HepG2 (cell line): ENCODE measurements around the gene UBL3. TPM values are rescaled to one million over a fixed set of nuclear protein-coding genes. Genes with fewer than 3 reads are reported as not detected.
A peak's percentile ranks its signal among the peaks of the same experiment; 100 is the strongest.

Source experiments
- ATAC-seq: fragments of 200-7000 bp; cut with Tn5 transposase; 3 replicates; pipeline ENCODE4 v1.9.1; 2020; ENCODE audit warnings: mild to moderate bottlenecking, moderate library complexity
- BruUV-seq: library from RNA; stranded (reverse); fragments of 400-500 nt; replicated peaks from 2 replicates; lab custom pipeline; 2021; lab: Mats Ljungman, UMichigan
- CTCF ChIA-PET: fragments of 300-600 bp; formaldehyde crosslinking; extraction: SDS; loops from one replicate; lab custom pipeline; 2021; ENCODE audit warnings: low total read pairs, inconsistent platforms, low intra/inter-chr PET ratio; lab: Yijun Ruan, JAX
- POLR2A ChIA-PET: fragments of 350-600 bp; sonication (Branson Sonifier 250); formaldehyde crosslinking; loops from one replicate; lab custom pipeline; 2020; ENCODE audit warnings: antibody characterized with exemption, inconsistent platforms; lab: Yijun Ruan, JAX
- DNase-seq: peaks from one replicate; pipeline ENCODE4 v3.0.0-alpha.2; 2015; ENCODE audit warnings: low spot score
- FAIRE-seq: peaks from 3 replicates; lab custom pipeline; 2011; peaks lifted over from hg19 to GRCh38; lab: Jason Lieb, UNC
- H2AFZ ChIP-seq: one replicate; pipeline ENCODE4 v1.6.1; 2011; ENCODE audit warnings: low read length, inconsistent platforms
- H3K27ac ChIP-seq: fragments of 300-600 bp; 3 replicates; pipeline ENCODE4 v1.8.0; 2011; ENCODE audit warnings: mixed run types, mild to moderate bottlenecking, mixed read lengths, low read length, inconsistent platforms; ENCODE audit not compliant: insufficient read depth; ENCODE audit errors: extremely low read length
- H3K27me3 ChIP-seq, 2 experiments: fragments of 200-600 bp in 1 of 2; 2 replicates in 1 of 2; 3 replicates in 1 of 2; pipeline versions ENCODE4 v1.6.0 to v1.8.0; 2011; ENCODE audit warnings: low read length in 2 of 2, mild to moderate bottlenecking in 2 of 2, moderate library complexity in 2 of 2, inconsistent platforms in 1 of 2; ENCODE audit not compliant: insufficient read depth in 2 of 2, control insufficient read depth in 1 of 2
- H3K36me3 ChIP-seq, 2 experiments: fragments of 200-600 bp in 1 of 2; replicated peaks in 1 of 2; 2 replicates in 1 of 2; 3 replicates in 1 of 2; pipeline versions ENCODE4 v1.5.1 to v1.8.0; 2011; ENCODE audit warnings: low read length in 2 of 2, inconsistent platforms in 1 of 2; ENCODE audit not compliant: insufficient read depth in 2 of 2, control insufficient read depth in 1 of 2
- H3K4me1 ChIP-seq: 2 replicates; pipeline ENCODE4 v1.5.1; 2012; ENCODE audit warnings: low read length, inconsistent platforms; ENCODE audit not compliant: insufficient read depth
- H3K4me2 ChIP-seq: 2 replicates; pipeline ENCODE4 v1.6.0; 2011; ENCODE audit warnings: low read depth, low read length, inconsistent platforms
- H3K4me3 ChIP-seq, 3 experiments: fragments of 200-600 bp in 1 of 3; sonication (generic), shearing (Covaris generic) in 1 of 3; replicated peaks in 1 of 3; 2 replicates each; pipeline ENCODE4 v1.5.1; 2011 to 2016; ENCODE audit warnings: low read length in 3 of 3, inconsistent platforms in 2 of 3, low read depth in 2 of 3, mild to moderate bottlenecking in 2 of 3, control low read depth in 1 of 3, mixed read lengths in 1 of 3; ENCODE audit not compliant: insufficient read depth in 1 of 3
- H3K79me2 ChIP-seq: one replicate; pipeline ENCODE4 v1.6.1; 2011; ENCODE audit warnings: low read length, inconsistent platforms; ENCODE audit not compliant: insufficient read depth
- H3K9ac ChIP-seq: 2 replicates; pipeline ENCODE4 v1.6.0; 2011; ENCODE audit warnings: mild to moderate bottlenecking, low read depth, low read length, inconsistent platforms; ENCODE audit not compliant: insufficient read depth
- H3K9me3 ChIP-seq: 2 replicates; pipeline ENCODE4 v1.5.1; 2012; ENCODE audit warnings: mild to moderate bottlenecking, low read length
- H4K20me1 ChIP-seq: 2 replicates; pipeline ENCODE4 v1.6.0; 2011; ENCODE audit warnings: inconsistent platforms, mild to moderate bottlenecking, low read length, moderate library complexity; ENCODE audit not compliant: insufficient read depth
- HNF4A ChIP-seq: sonication (generic); formaldehyde crosslinking; IDR thresholded peaks from 2 replicates; pipeline ENCODE4 v1.4.0; 2020; ENCODE audit warnings: missing genetic modification reagents
- MBD4 ChIP-seq: IDR thresholded peaks from 2 replicates; pipeline ENCODE4 v1.6.1; 2012; ENCODE audit warnings: low read length, inconsistent platforms, borderline replicate concordance
- MXI1 ChIP-seq: IDR thresholded peaks from 3 replicates; pipeline ENCODE4 v1.6.1; 2012; ENCODE audit warnings: low read depth, low read length, inconsistent platforms, borderline replicate concordance
- PCBP1 ChIP-seq: fragments of 200-400 bp; formaldehyde crosslinking; IDR thresholded peaks from 2 replicates; pipeline ENCODE4 v1.6.1; 2017; ENCODE audit warnings: mild to moderate bottlenecking, low read depth, low read length, borderline replicate concordance
- SKI ChIP-seq: fragments of 450-650 bp; IDR thresholded peaks from one replicate; pipeline ENCODE4 v1.6.1; 2018; ENCODE audit warnings: mild to moderate bottlenecking; ENCODE audit not compliant: partially characterized antibody
- ZFP41 ChIP-seq: sonication (generic); formaldehyde crosslinking; IDR thresholded peaks from 2 replicates; pipeline ENCODE4 v1.4.0; 2020; ENCODE audit warnings: mild to moderate bottlenecking, missing genetic modification reagents, borderline replicate concordance
- ZNF3 ChIP-seq: IDR thresholded peaks from 2 replicates; pipeline ENCODE4 v1.7.0; 2017; ENCODE audit warnings: inconsistent platforms
- ZNF317 ChIP-seq: sonication (generic); formaldehyde crosslinking; IDR thresholded peaks from 2 replicates; pipeline ENCODE4 v1.5.0; 2020; ENCODE audit warnings: mild to moderate bottlenecking, missing genetic modification reagents
- ZNF747 ChIP-seq: sonication (generic); formaldehyde crosslinking; IDR thresholded peaks from 2 replicates; pipeline ENCODE4 v1.8.1; 2023; ENCODE audit warnings: missing genetic modification reagents, mild to moderate bottlenecking, borderline replicate concordance
- ZNF883 ChIP-seq: sonication (generic); formaldehyde crosslinking; IDR thresholded peaks from 2 replicates; pipeline ENCODE4 v1.5.1; 2020; ENCODE audit warnings: mild to moderate bottlenecking, missing genetic modification reagents; ENCODE audit errors: not compliant biosample characterization
- WGBS: methylation state at CpG from one replicate; pipeline ENCODE4 v1.1.6; 2017; ENCODE audit warnings: low lambda C conversion rate; 5-methylcytosine and 5-hydroxymethylcytosine counted together
- in situ Hi-C: cut with HindIII; loops from 2 replicates; pipeline ENCODE4 v1.10.0; 2017; ENCODE audit warnings: low pct_unique_long_range_greater_than_20kb; ENCODE audit not compliant: extremely low pct_ligation_motif_present
- intact Hi-C: fragments of 100-400 bp; cut with micrococcal nuclease; formaldehyde crosslinking; loops from one replicate; pipeline ENCODE4 v1.10.0; 2022; ENCODE audit not compliant: unreplicated experiment
- polyA plus RNA-seq, 8 experiments: library from polyadenylated mRNA; depleted of rRNA in 3 of 8; stranded (reverse) in 7 of 8; unstranded in 1 of 8; fragments of >200 nt; fragmentation: Illumina TruSeq in 4 of 8; extraction: Trizol in 4 of 8; gene quantifications; 2 replicates each; pipeline versions ENCODE4 v1.2.1 to v1.2.3, GENCODE V29; 2011 to 2016; ENCODE audit warnings: low read depth in 4 of 8, missing spikeins in 1 of 8, mixed read lengths in 1 of 8; ENCODE audit not compliant: insufficient read depth in 1 of 8
- total RNA-seq, 5 experiments: library from RNA; depleted of rRNA; stranded (reverse); fragments of >200 nt; fragmentation: Illumina TruSeq; extraction: Trizol; gene quantifications; 2 replicates each; pipeline ENCODE4 v1.2.3, GENCODE V29; 2016; ENCODE audit warnings: low read depth in 1 of 5
- TF ChIP-seq, protein P1 (sequence below): sonication (generic); formaldehyde crosslinking; IDR thresholded peaks from 2 replicates; pipeline ENCODE4 v1.9.0; 2021; ENCODE audit warnings: mild to moderate bottlenecking, missing genetic modification reagents

UBL3 gene
- total and polyA plus RNA-seq, 2 of the 13 experiments (the other 11 are each of a cell fraction or from before 2014, with no cell fraction given): 7.4 to 9.6 TPM

DNA sequence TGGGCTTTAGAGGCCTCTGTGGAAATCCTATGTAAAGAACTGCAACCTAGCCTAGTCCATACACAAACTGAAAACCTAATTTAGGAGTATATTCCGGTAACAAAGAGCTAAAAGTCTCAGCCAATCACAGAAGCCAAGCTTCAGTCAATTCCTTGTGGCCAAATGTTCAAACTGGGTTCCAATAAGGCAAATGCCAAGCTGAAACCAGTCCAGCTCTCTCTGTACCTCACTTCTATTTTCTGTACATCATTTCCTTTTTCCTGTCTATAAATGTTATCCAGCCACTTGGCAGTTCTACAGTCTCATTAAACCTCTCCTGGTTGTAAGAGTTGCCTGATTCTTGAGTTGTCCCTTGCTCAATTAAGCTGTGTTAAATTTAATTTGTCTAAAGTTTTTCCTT, 31.7 kb upstream of the UBL3 start:
- H2AFZ ChIP-seq: no peak overlapping the region
- H3K4me1 ChIP-seq: peaks cover 16% of the 10 kb centered on the region
- no peak for DNase-seq
- H3K9me3 ChIP-seq: no peaks in the 10 kb centered on the region
- H3K36me3 ChIP-seq: no peaks in the 10 kb centered on the region
- in situ Hi-C loops (no loop called here), intact Hi-C loops (no loop called here)
- WGBS: 20% methylated on average over 1 of the region's 1 CpG
- no peak for FAIRE-seq
- no peak overlapping the region for H3K9ac ChIP-seq
- no peaks in the 10 kb centered on the region for H3K79me2 ChIP-seq
- BruUV-seq: no TSS peak
- no peak overlapping the region for H3K4me2 ChIP-seq
- H3K27ac ChIP-seq: no peak overlapping the region
- H3K4me3 ChIP-seq: no peak overlapping the region
- H3K27me3 ChIP-seq: no peaks in the 10 kb centered on the region; a peak in 1 of 5 replicates
- H4K20me1 ChIP-seq: no peaks in the 10 kb centered on the region
- no peak for TF ChIP-seq MXI1
- TF ChIP-seq SKI: no peak
- no peak for TF ChIP-seq PCBP1
- TF ChIP-seq ZFP41 (CRISPR knock-in tag): no peak
- TF ChIP-seq ZNF747 (CRISPR knock-in tag): no peak
- no peak for TF ChIP-seq ZNF3
- TF ChIP-seq MBD4: no peak
- TF ChIP-seq ZNF317: no peak
- ATAC-seq: no peak
- CTCF ChIA-PET: no interaction called here
- POLR2A ChIA-PET: no interaction called here

DNA sequence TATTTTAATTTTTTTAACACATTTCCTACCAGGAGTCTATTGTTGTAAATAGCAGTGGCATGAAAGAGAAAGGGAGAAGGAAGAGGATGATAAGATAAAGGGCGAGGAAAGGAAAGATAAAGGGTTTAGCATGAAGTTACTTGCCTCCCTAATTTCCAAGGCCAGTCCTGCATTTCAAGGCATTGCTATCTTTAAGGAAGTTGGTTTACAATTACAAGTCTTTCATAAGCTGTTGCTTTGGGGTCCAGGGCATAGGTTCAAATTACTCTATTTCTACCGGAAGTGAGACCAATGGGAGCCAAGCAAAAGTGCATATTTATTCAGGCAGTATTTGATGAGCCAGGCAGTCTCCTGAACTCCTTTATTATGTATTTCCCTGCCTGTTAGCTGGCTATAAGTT, 27.7 kb upstream of the UBL3 start:
- intact Hi-C loops (no loop called here), in situ Hi-C loops (no loop called here)
- BruUV-seq: no TSS peak
- no peak overlapping the region for H3K9ac ChIP-seq
- CTCF ChIA-PET: no interaction called here
- WGBS: 9% methylated on average over 2 of the region's 2 CpGs
- no peak overlapping the region for H3K27ac ChIP-seq
- FAIRE-seq (no peak), DNase-seq (no peak), ATAC-seq (no peak)
- no peaks in the 10 kb centered on the region; a peak in 1 of 5 replicates for H3K27me3 ChIP-seq
- peaks cover 13% of the 10 kb centered on the region for H3K4me1 ChIP-seq
- no peaks in the 10 kb centered on the region for H3K79me2 ChIP-seq
- H3K4me2 ChIP-seq: no peak overlapping the region
- H3K36me3 ChIP-seq: no peaks in the 10 kb centered on the region
- no peak overlapping the region for H2AFZ ChIP-seq
- no peaks in the 10 kb centered on the region for H4K20me1 ChIP-seq
- no peak overlapping the region for H3K4me3 ChIP-seq
- H3K9me3 ChIP-seq: no peaks in the 10 kb centered on the region
- POLR2A ChIA-PET: no interaction called here
- 0 out of 2 replicates have a peak, but pooled peaks have one; percentile 2 for TF ChIP-seq HNF4A (CRISPR knock-in tag)
- no peak for TF ChIP-seq ZNF883
- TF ChIP-seq, protein P1, sequence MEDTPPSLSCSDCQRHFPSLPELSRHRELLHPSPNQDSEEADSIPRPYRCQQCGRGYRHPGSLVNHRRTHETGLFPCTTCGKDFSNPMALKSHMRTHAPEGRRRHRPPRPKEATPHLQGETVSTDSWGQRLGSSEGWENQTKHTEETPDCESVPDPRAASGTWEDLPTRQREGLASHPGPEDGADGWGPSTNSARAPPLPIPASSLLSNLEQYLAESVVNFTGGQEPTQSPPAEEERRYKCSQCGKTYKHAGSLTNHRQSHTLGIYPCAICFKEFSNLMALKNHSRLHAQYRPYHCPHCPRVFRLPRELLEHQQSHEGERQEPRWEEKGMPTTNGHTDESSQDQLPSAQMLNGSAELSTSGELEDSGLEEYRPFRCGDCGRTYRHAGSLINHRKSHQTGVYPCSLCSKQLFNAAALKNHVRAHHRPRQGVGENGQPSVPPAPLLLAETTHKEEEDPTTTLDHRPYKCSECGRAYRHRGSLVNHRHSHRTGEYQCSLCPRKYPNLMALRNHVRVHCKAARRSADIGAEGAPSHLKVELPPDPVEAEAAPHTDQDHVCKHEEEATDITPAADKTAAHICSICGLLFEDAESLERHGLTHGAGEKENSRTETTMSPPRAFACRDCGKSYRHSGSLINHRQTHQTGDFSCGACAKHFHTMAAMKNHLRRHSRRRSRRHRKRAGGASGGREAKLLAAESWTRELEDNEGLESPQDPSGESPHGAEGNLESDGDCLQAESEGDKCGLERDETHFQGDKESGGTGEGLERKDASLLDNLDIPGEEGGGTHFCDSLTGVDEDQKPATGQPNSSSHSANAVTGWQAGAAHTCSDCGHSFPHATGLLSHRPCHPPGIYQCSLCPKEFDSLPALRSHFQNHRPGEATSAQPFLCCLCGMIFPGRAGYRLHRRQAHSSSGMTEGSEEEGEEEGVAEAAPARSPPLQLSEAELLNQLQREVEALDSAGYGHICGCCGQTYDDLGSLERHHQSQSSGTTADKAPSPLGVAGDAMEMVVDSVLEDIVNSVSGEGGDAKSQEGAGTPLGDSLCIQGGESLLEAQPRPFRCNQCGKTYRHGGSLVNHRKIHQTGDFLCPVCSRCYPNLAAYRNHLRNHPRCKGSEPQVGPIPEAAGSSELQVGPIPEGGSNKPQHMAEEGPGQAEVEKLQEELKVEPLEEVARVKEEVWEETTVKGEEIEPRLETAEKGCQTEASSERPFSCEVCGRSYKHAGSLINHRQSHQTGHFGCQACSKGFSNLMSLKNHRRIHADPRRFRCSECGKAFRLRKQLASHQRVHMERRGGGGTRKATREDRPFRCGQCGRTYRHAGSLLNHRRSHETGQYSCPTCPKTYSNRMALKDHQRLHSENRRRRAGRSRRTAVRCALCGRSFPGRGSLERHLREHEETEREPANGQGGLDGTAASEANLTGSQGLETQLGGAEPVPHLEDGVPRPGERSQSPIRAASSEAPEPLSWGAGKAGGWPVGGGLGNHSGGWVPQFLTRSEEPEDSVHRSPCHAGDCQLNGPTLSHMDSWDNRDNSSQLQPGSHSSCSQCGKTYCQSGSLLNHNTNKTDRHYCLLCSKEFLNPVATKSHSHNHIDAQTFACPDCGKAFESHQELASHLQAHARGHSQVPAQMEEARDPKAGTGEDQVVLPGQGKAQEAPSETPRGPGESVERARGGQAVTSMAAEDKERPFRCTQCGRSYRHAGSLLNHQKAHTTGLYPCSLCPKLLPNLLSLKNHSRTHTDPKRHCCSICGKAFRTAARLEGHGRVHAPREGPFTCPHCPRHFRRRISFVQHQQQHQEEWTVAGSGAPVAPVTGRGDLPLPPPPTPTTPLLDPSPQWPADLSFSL (CRISPR knock-in tag): no peak
- TF ChIP-seq, all 625 proteins: peak for 1
